Measurements from ENCODE around the gene GABRR1.

- TF ChIP-seq CTCF (IDR thresholded peaks at IDR 0.05; ENCODE audit: low read length) (no peak), EZH2 (IDR thresholded peaks at IDR 0.05; ENCODE audit: borderline replicate concordance, low read length) (no peak)
These were observed 83.2 kb downstream of the GABRR1 start for GRCh38 chr6:89133981-89134380.
